HEK293T (cell line): Measurements from ENCODE around the gene E2F7.

Experiments used
- CTCF ChIA-PET: fragments of 350-600 bp; formaldehyde crosslinking; extraction: SDS; loops from one replicate; lab custom pipeline; 2021; ENCODE audit warnings: antibody characterized with exemption, inconsistent platforms; lab: Yijun Ruan, JAX
- POLR2A ChIA-PET: fragments of 350-600 bp; formaldehyde crosslinking; extraction: SDS; loops from one replicate; lab custom pipeline; 2020; ENCODE audit warnings: antibody characterized with exemption, inconsistent platforms; lab: Yijun Ruan, JAX
- DNase-seq: peaks from one replicate; pipeline ENCODE4 v3.0.0; 2012; ENCODE audit warnings: mixed read lengths; ENCODE audit errors: extremely low spot score
- ARNT ChIP-seq: fragments of 450-650 bp; IDR thresholded peaks from 2 replicates; pipeline ENCODE4 v1.6.1; 2017; ENCODE audit warnings: mild to moderate bottlenecking
- BHLHE40 ChIP-seq: fragments of 450-650 bp; IDR thresholded peaks from 2 replicates; pipeline ENCODE4 v1.6.1; 2016; ENCODE audit warnings: mild to moderate bottlenecking, moderate library complexity, borderline replicate concordance
- CTBP1 ChIP-seq: fragments of 450-650 bp; IDR thresholded peaks from 2 replicates; pipeline ENCODE4 v1.6.1; 2016; ENCODE audit warnings: borderline replicate concordance
- L3MBTL2 ChIP-seq: fragments of 450-650 bp; conservative IDR thresholded peaks from 2 replicates; pipeline ENCODE4 v1.6.1; 2016; ENCODE audit warnings: mild to moderate bottlenecking
- NFRKB ChIP-seq: fragments of 450-650 bp; IDR thresholded peaks from 2 replicates; pipeline ENCODE4 v1.6.1; 2016; ENCODE audit warnings: mild to moderate bottlenecking, moderate library complexity
- PKNOX1 ChIP-seq: fragments of 450-650 bp; IDR thresholded peaks from 2 replicates; pipeline ENCODE4 v1.6.1; 2016
- SP1 ChIP-seq: fragments of 450-650 bp; IDR thresholded peaks from 2 replicates; pipeline ENCODE4 v1.6.1; 2017

E2F7 gene

GRCh38 chr12:76980196-76980595 is 85.2 kb downstream of the E2F7 start:
- DNase-seq = no peak
- no peak for TF ChIP-seq SP1
- TF ChIP-seq NFRKB = no peak
- TF ChIP-seq L3MBTL2 = no peak
- no peak for TF ChIP-seq CTBP1
- no peak for TF ChIP-seq ARNT
- no peak for TF ChIP-seq PKNOX1
- ChIA-PET POLR2A (no interaction called here), CTCF (no interaction called here)

GRCh38 chr12:76976777-76977382 is 88.5 kb downstream of the E2F7 start:
- TF ChIP-seq CTBP1 = no peak
- no peak for TF ChIP-seq BHLHE40
- no peak for TF ChIP-seq PKNOX1
- TF ChIP-seq ARNT = no peak
- CTCF ChIA-PET = no interaction called here
- no peak for DNase-seq

More at GRCh38 chr12:76976777-76977382, 88.5 kb downstream of the E2F7 start:
- POLR2A ChIA-PET = no interaction called here
